Heart right ventricle (tissue), 16 donors: ENCODE data around the gene NECAB3. TPM values are rescaled to one million over a fixed set of nuclear protein-coding genes. Genes with fewer than 3 reads are reported as not detected.

Source experiments
- ATAC-seq, 8 donors: fragments of 200-7000 bp; cut with Tn5 transposase; one replicate each; pipeline ENCODE4 v1.9.1; 2020; ENCODE audit warnings: mild to moderate bottlenecking in 8 of 8, moderate library complexity in 8 of 8, moderate number of reproducible peaks in 1 of 8
- DNase-seq, 2 donors: peaks; one replicate each; pipeline ENCODE4 v3.0.0-alpha.2; 2020
- H3K27ac ChIP-seq, 10 donors: fragments of 200-600 bp; sonication (generic) in 2 of 10; one replicate each; pipeline versions ENCODE4 v1.5.0 to v1.8.0; 2020 to 2022; ENCODE audit warnings: mild to moderate bottlenecking in 3 of 10
- H3K27me3 ChIP-seq, 7 donors: fragments of 200-600 bp; one replicate each; pipeline ENCODE4 v1.8.0; 2021 to 2022; ENCODE audit warnings: mild to moderate bottlenecking in 2 of 7
- H3K36me3 ChIP-seq, 9 donors: fragments of 200-600 bp; sonication (generic) in 1 of 9; one replicate each; pipeline versions ENCODE4 v1.5.0 to v1.8.0; 2020 to 2022; ENCODE audit warnings: mild to moderate bottlenecking in 2 of 9
- H3K4me1 ChIP-seq, 9 donors: fragments of 200-600 bp; sonication (generic) in 1 of 9; one replicate each; pipeline versions ENCODE4 v1.5.0 to v1.8.0; 2020 to 2022; ENCODE audit warnings: mild to moderate bottlenecking in 4 of 9
- H3K4me3 ChIP-seq, 10 donors: fragments of 200-600 bp; sonication (generic) in 2 of 10; one replicate each; pipeline versions ENCODE4 v1.5.0 to v1.8.0; 2020 to 2022; ENCODE audit warnings: mild to moderate bottlenecking in 7 of 10, moderate library complexity in 2 of 10
- H3K9me3 ChIP-seq, 11 donors: fragments of 200-600 bp in 10 of 11; sonication (generic) in 2 of 11; one replicate each; pipeline versions ENCODE4 v1.5.0 to v1.8.0; 2013 to 2022; ENCODE audit warnings: mild to moderate bottlenecking in 2 of 11, control low read depth in 1 of 11, moderate library complexity in 1 of 11
- WGBS, 2 donors: extraction: QIAGEN DNeasy Blood & Tissue Kit; methylation state at CpG; one replicate each; pipeline ENCODE4 v1.1.7; 2013; ENCODE audit warnings: inconsistent platforms in 1 of 2; 5-methylcytosine and 5-hydroxymethylcytosine counted together
- intact Hi-C, 10 donors: fragments of 100-400 bp; cut with DNase I; formaldehyde crosslinking; loops; one replicate each; pipeline versions ENCODE4 v1.11.1 to v1.14.2; 2022
- polyA plus RNA-seq, 2 donors: library from polyadenylated mRNA; stranded (reverse); fragments of 200-250 nt; gene quantifications; one replicate each; pipeline ENCODE4 v1.2.3, GENCODE V29; 2013
- total RNA-seq, 10 donors: library from RNA; stranded (reverse); fragmentation: NEBNext Ultra II Directional in 3 of 10; extraction: Animal tissue kit (Norgen Biotek cat#: 25700) in 3 of 10; gene quantifications; one replicate each; pipeline versions ENCODE4 v1.2.1 to v1.2.4, GENCODE V29; 2021 to 2023
- TF ChIP-seq, protein P1 (sequence below), 9 donors: fragments of 200-600 bp; sonication (generic) in 2 of 9; IDR thresholded peaks; one replicate each; pipeline versions ENCODE4 v1.5.0 to v1.8.0; 2021 to 2022; ENCODE audit warnings: antibody characterized with exemption in 9 of 9, mild to moderate bottlenecking in 5 of 9, moderate library complexity in 1 of 9
- donor health status: Arrhythmogenic right ventricular cardiomyopathy.
- donor health status: ischemic (EF 13 %, LVEDD 7.1; RV severe dilation, severe dysfunction).
- donor health status: healthy with polysubstance abuse.
- donor health status: DM: no; HTN: yes; CAD: no.
- donor health status: DM: no; HTN: no; CAD: no.
- donor health status: ischemic (EF 25% LVEDD 6.9; RV normal size, moderate dysfunction).
- donor health status: ischemic (EF 25% LVEDD 5.7; RV mildly dilated, moderate dysfunction).
- donor health status: healthy.
- donor health status: DM: yes; HTN: yes; CAD: no.
- donor health status: Ischemic cardiomyopathy.
- donor health status: ischemic (EF 35%, LVEDD 5.7; RV mildly dilated, moderate dysfunction).
- donor health status: nonischemic (EF 11% LVEDD 7.7; RV severe dilation, severe dysfunction).
- donor health status: DM: yes; HTN: yes; CAD: no.
- donor health status: PGD.
- donor health status: ischemic (EF 29% LVEDD 5.4; RV normal size, mild dysfunction).
- donor health status: nonischemic (EF 23%, LVEDD 6.1; RV moderate dilation, normal function).

Gene NECAB3
- total and polyA plus RNA-seq, 12 donors = 36.6 to 92.8 (median 77.2) TPM

DNA sequence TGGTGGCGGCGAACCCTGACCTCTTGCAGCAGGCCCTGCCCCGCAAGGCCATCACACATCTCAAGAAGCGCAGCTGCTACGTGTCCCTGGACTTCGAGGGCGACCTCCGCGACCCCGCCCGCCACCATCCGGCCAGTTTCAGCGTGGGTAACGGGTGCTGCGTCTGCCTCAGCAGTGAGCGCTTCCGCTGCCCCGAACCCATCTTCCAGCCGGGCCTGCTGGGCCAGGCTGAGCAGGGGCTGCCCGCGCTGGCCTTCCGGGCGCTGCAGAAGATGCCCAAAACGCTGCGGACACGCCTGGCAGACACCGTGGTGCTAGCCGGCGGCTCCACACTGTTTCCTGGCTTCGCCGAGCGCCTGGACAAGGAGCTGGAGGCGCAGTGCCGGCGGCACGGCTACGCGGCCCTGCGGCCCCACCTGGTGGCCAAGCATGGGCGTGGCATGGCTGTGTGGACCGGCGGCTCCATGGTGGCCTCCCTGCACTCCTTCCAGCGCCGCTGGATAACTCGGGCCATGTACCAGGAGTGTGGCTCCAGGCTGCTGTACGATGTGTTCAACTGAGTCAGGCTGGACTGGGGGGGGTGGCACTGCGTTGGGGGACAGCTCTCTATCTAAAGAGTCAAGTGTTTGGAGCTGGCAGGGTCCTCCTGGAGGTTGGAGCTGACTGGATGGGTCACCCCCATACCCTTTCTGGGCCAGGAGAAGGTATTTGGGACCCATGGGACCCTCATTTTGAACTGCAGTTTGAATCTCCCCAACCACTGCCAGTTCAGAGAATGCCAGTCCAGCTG is 6.4 kb downstream of the NECAB3 start:
- peak overlapping the region; percentile 30 to 81 (median 62) for H3K4me3 ChIP-seq
- H3K36me3 ChIP-seq = peaks cover 0 to 30% (median 3%) of the 10 kb centered on the region in 9 donors
- ATAC-seq = peak; percentile 55 to 70 (median 63)
- WGBS, 2 donors = 13 to 16% methylated on average over 47 of the region's 47 CpGs
- peak overlapping the region; percentile 63 to 89 (median 82) for H3K27ac ChIP-seq
- H3K27me3 ChIP-seq = no peaks in the 10 kb centered on the region
- intact Hi-C loops = loop anchor here in 6 of 10 donors (2.0 to 5.0 kb wide), 2 partner anchors 211 kb away; no protein-coding TSS in a partner anchor
- TF ChIP-seq, protein P1, sequence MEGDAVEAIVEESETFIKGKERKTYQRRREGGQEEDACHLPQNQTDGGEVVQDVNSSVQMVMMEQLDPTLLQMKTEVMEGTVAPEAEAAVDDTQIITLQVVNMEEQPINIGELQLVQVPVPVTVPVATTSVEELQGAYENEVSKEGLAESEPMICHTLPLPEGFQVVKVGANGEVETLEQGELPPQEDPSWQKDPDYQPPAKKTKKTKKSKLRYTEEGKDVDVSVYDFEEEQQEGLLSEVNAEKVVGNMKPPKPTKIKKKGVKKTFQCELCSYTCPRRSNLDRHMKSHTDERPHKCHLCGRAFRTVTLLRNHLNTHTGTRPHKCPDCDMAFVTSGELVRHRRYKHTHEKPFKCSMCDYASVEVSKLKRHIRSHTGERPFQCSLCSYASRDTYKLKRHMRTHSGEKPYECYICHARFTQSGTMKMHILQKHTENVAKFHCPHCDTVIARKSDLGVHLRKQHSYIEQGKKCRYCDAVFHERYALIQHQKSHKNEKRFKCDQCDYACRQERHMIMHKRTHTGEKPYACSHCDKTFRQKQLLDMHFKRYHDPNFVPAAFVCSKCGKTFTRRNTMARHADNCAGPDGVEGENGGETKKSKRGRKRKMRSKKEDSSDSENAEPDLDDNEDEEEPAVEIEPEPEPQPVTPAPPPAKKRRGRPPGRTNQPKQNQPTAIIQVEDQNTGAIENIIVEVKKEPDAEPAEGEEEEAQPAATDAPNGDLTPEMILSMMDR (IDR thresholded peaks at IDR 0.05) = peak; percentile 83 to 95 (median 90)
- H3K9me3 ChIP-seq = no peaks in the 10 kb centered on the region
- peak; percentile 76 to 85 for DNase-seq
- peaks cover 25 to 64% (median 49%) of the 10 kb centered on the region in 9 donors for H3K4me1 ChIP-seq

DNA sequence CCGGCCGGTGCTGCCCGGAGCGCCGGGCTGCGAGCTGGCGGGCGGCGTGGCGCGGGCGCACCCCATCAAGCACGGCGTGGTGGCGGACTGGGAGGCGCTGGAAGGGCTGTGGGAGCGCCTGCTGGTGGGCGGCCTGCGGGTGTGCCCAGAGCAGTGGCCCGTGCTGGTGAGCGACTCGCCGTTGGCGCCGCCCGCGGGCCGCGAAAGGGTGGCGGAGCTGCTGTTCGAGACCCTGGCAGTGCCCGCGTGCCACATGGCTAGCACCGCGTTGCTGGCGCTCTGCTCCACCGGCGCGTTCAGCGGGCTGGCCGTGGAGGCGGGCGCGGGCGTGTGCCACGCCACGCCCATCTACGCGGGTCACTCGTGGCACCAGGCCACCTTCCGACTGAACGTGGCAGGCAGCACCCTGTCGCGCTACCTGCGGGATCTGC is 7.0 kb downstream of the NECAB3 start:
- H3K9me3 ChIP-seq = no peaks in the 10 kb centered on the region
- peaks cover 0 to 30% (median 3%) of the 10 kb centered on the region in 9 donors for H3K36me3 ChIP-seq
- 16% methylated on average over 50 to 55 of the region's 55 CpGs for WGBS, 2 donors
- no peaks in the 10 kb centered on the region for H3K27me3 ChIP-seq
- intact Hi-C loops = loop anchor here in 6 of 10 donors (2.0 to 5.0 kb wide), 2 partner anchors 210 kb away; no protein-coding TSS in a partner anchor
- H3K27ac ChIP-seq = peak overlapping the region; percentile 63 to 89 (median 82)
- peak overlapping the region; percentile 30 to 81 (median 62) for H3K4me3 ChIP-seq
- TF ChIP-seq, protein P1 (IDR thresholded peaks at IDR 0.05) = no peak
- H3K4me1 ChIP-seq = peaks cover 22 to 64% (median 49%) of the 10 kb centered on the region in 9 donors
- ATAC-seq (peak in 5 of 8 donors; percentile 4 to 25 (median 12)), DNase-seq (peak in 1 of 2 donors; percentile 71)

DNA sequence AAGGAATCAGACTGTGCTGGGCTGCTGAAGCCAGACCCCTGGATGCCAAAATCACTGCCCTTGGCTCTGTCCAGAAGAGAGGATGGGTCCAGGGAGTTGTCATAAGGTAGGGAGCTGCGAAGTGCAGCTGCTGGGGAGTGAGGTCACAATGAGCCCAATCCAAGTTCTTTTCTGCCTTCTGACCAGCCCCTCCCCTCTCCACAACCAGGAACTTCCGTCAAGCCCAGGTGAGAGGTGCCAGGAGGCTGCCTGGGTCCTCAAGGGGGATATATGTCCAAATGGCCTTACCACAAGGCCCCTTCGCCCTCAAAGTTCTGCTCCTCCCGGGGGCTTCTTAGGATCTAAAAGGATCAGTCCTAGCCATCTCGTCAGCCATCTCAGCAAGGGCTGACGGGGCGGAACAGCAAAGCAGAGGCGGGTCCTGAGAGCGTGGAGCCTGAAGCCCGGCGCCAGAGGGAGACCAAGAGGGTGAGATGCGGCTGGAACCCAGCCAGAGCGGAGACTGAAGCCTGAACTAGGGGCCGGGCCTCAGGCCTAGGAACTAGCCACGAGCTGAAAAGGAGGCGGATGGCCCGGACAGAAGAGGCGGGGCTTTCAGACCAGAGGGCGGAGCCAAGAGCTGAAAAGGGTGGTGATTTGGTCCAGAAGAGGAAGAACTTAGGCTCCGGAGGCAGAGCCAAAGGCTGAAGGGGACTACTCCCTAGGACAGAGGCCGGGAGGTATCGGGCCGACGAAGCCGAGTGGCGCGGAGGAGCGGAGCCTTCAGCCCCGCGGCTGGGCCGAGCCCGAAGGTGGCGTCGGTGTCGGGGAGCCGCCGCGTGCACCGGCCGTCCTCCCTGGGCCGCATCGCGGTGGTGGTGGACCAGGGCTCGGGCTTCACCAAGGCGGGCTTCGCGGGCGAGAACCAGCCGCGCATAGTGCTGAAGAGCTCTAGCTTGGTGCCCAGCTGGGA is 7.7 kb downstream of the NECAB3 start, which contains the start of gene ACTL10:
Gene ACTL10 (plus strand): TSS at position 651 of the 952 bp plus-strand sequence. CDS start 555 bp downstream, outside the sequence.
- WGBS, 2 donors = 6 to 7% methylated on average over 50 of the region's 50 CpGs
- ATAC-seq = peak; percentile 73 to 91 (median 83)
- intact Hi-C loops = loop anchor here in 6 of 10 donors (2.0 to 5.0 kb wide), 2 partner anchors 209 to 210 kb away; no protein-coding TSS in a partner anchor
- no peaks in the 10 kb centered on the region for H3K9me3 ChIP-seq
- peak within 1 kb of the TSS; percentile 63 to 89 (median 82) for H3K27ac ChIP-seq
- peak within 1 kb of the TSS; percentile 30 to 81 (median 62) for H3K4me3 ChIP-seq
- no peaks in the 10 kb centered on the region for H3K27me3 ChIP-seq
- H3K36me3 ChIP-seq = peaks cover 0 to 30% (median 2%) of the 10 kb centered on the region in 9 donors
- peaks cover 19 to 60% (median 44%) of the 10 kb centered on the region in 9 donors for H3K4me1 ChIP-seq
- TF ChIP-seq, protein P1 (IDR thresholded peaks at IDR 0.05) = peak in 6 of 9 donors; percentile 13 to 65 (median 52)
- DNase-seq = peak; percentile 98
